Skeletal muscle tissue (tissue), 4 donors: ENCODE measurements around the gene FBXW7. TPM values are rescaled to one million over a fixed set of nuclear protein-coding genes. Genes with fewer than 3 reads are reported as not detected.

Source experiments
- H3K27ac ChIP-seq: one replicate; pipeline ENCODE4 v1.7.0; 2013; ENCODE audit warnings: mild to moderate bottlenecking, low read depth, low read length, inconsistent platforms
- H3K27me3 ChIP-seq, 3 donors: one replicate each; pipeline ENCODE4 v1.7.0; 2013; ENCODE audit warnings: low read length in 3 of 3; ENCODE audit not compliant: control insufficient read depth in 3 of 3, insufficient read depth in 3 of 3
- H3K36me3 ChIP-seq, 3 donors: one replicate each; pipeline ENCODE4 v1.7.0; 2013; ENCODE audit warnings: low read length in 3 of 3; ENCODE audit not compliant: control insufficient read depth in 3 of 3, insufficient read depth in 3 of 3
- H3K4me1 ChIP-seq, 3 donors: one replicate each; pipeline ENCODE4 v1.7.0; 2013; ENCODE audit warnings: low read length in 3 of 3, mild to moderate bottlenecking in 3 of 3; ENCODE audit not compliant: control insufficient read depth in 3 of 3, insufficient read depth in 3 of 3
- H3K4me3 ChIP-seq, 3 donors: one replicate each; pipeline ENCODE4 v1.7.0; 2013; ENCODE audit warnings: low read length in 3 of 3
- H3K9ac ChIP-seq, 3 donors: one replicate each; pipeline ENCODE4 v1.7.0; 2013; ENCODE audit warnings: low read length in 3 of 3, mild to moderate bottlenecking in 3 of 3, moderate library complexity in 2 of 3, low read depth in 1 of 3
- H3K9me3 ChIP-seq, 3 donors: one replicate each; pipeline ENCODE4 v1.7.0; 2013; ENCODE audit warnings: low read length in 3 of 3; ENCODE audit not compliant: control insufficient read depth in 3 of 3
- total RNA-seq: library from RNA; depleted of rRNA; stranded (reverse); fragments of >200 nt; gene quantifications from one replicate; pipeline ENCODE4 v1.2.3, GENCODE V29; 2014
- donor health status: Osteomylitis.

The FBXW7 gene
- total RNA-seq, 1 donor from 2014 or later: 102 TPM

DNA sequence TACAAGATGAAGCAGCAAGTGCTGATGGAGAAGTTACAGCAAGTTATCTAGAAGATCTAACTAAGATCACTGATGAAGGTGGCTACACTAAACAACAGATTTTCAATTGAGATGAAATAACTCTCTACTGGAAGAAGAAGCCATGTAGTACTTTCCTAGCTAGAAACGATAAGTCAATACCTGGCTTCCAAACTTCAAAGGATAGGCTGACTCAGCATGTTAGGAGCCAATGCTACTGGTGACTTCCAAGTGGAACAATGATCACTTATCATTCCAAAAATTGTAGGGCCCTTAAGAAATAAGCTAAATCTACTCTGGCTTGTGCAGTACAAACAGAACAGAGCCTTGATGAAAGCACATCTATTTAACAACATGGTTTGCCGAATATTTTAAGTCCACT, 55.0 kb downstream of the FBXW7 start:
- H3K4me1 ChIP-seq: no peaks in the 10 kb centered on the region
- no peak overlapping the region for H3K4me3 ChIP-seq
- H3K27me3 ChIP-seq: no peaks in the 10 kb centered on the region
- no peak overlapping the region for H3K27ac ChIP-seq
- no peak overlapping the region for H3K9ac ChIP-seq
- no peaks in the 10 kb centered on the region for H3K9me3 ChIP-seq
- H3K36me3 ChIP-seq: no peaks in the 10 kb centered on the region

DNA sequence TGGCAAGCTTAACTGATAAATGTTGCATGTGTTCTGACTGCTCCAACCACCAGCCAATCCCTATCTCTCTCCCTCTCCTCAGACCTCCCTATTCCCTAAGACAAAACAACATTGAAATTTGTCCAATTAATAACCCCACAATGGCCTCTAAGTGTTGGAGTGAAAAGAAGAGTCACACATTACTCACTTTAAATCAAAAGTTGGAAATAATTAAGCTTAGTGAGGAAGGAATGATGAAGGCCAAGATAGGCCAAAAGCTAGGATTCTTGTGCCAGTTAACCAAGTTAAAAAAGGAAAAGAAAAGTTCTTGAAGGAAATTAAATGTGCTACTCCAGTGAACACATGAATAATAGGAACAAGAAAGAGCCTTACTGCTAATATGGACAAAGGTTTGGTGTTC, 55.6 kb downstream of the FBXW7 start:
- Histone ChIP-seq H3K4me3 (no peak overlapping the region), H3K9me3 (no peaks in the 10 kb centered on the region), H3K9ac (no peak overlapping the region), H3K36me3 (no peaks in the 10 kb centered on the region), H3K4me1 (no peaks in the 10 kb centered on the region), H3K27ac (no peak overlapping the region), H3K27me3 (no peaks in the 10 kb centered on the region)

DNA sequence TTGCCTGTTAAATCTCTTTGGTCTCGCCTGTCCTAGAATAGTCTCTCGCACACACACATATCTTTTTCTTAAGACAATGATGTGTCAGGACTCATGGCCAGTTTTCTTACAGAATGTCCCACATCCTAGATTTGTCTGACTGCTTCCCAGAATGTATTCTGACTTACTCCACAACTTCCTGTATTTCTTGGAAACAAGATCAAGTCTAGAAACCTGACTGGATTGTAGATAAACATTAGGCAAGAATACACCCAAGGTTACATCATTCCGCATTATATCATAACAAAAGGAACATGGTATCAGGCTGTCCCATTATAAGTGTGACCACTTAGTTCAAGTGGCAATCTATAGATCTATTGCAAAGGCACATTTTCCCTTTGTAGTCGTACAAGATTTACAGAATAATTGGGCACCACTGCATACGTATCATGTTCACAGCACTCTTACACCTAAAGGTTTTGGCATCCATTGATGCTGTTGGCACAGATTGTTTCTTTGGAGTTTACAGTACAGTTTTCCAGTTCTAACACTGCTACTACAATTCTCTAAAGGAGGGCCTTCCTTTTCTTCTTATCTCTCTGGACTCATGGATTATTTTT, 56.4 kb downstream of the FBXW7 start:
- no peaks in the 10 kb centered on the region for H3K4me1 ChIP-seq
- H3K9me3 ChIP-seq: no peaks in the 10 kb centered on the region
- no peak overlapping the region for H3K27ac ChIP-seq
- no peaks in the 10 kb centered on the region for H3K27me3 ChIP-seq
- no peak overlapping the region for H3K4me3 ChIP-seq
- H3K36me3 ChIP-seq: no peaks in the 10 kb centered on the region
- no peak overlapping the region for H3K9ac ChIP-seq

DNA sequence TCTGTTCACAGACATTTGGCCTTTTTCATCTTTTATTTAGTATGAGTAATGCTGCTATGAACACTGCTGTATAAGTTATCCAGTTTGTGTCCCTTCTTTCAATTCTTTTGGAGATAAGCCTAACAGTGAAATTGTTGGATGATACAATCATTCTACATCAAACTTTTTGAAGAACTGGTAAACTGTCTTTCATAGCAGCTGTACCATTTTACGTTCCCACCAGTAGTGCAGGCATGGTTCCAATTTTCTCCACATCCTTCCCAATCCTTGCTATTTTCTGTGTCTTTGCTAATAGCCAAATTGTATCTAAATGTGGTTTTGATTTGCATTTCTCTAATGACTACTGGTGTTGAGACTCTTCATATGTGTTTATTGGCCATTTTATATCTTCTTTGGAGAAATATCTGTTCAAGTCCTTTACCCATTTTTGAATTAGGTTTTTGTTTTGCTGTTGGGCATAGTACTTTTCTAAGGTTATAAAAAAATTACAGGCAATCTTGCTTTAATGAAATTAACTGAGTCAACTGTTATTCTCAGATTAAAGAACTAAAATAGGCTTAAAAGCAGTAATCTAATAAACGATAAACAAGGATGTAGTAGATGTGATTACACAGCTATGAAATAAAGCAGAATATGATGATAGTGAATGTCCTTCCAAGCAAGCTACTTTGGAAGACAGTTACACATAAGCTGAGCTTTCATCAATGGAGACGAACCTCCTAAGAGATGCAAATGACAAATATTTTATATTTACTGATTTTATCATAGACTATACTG, 57.2 kb downstream of the FBXW7 start:
- H3K27ac ChIP-seq: no peak overlapping the region
- H3K36me3 ChIP-seq: no peaks in the 10 kb centered on the region
- no peak overlapping the region for H3K9ac ChIP-seq
- H3K4me3 ChIP-seq: no peak overlapping the region
- no peaks in the 10 kb centered on the region for H3K9me3 ChIP-seq
- H3K4me1 ChIP-seq: no peaks in the 10 kb centered on the region
- no peaks in the 10 kb centered on the region for H3K27me3 ChIP-seq

DNA sequence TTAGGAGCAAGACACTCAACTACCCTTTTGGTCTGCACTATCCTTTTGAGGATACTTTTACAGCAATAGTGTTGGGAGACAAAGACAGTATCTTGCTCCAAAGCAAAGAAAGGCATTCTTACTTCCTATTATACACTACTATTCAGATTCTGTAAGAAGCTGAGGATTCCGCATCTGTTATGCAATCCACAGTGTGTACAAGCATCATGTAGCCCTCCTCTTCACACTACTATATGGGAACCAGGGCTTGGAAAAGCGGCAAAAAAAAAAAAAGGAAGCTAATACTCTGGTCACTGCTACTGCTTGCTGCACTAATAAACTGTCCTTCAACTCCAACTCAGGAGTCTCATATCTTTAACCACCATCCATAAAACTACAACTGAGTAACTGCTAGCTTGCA, 59.1 kb downstream of the FBXW7 start:
- H3K4me3 ChIP-seq: no peak overlapping the region

GRCh38 chr4:152471251-152471792, 64.6 kb downstream of the FBXW7 start:
- Histone ChIP-seq H3K4me1 (no peaks in the 10 kb centered on the region), H3K27ac (no peak overlapping the region), H3K4me3 (no peak overlapping the region), H3K27me3 (no peaks in the 10 kb centered on the region), H3K36me3 (no peaks in the 10 kb centered on the region), H3K9me3 (no peaks in the 10 kb centered on the region), H3K9ac (no peak overlapping the region)

More for the DNA sequence above, 59.1 kb downstream of the FBXW7 start:
- Histone ChIP-seq H3K27me3 (no peaks in the 10 kb centered on the region), H3K27ac (no peak overlapping the region), H3K36me3 (no peaks in the 10 kb centered on the region), H3K9ac (no peak overlapping the region), H3K9me3 (no peaks in the 10 kb centered on the region), H3K4me1 (no peaks in the 10 kb centered on the region)

DNA sequence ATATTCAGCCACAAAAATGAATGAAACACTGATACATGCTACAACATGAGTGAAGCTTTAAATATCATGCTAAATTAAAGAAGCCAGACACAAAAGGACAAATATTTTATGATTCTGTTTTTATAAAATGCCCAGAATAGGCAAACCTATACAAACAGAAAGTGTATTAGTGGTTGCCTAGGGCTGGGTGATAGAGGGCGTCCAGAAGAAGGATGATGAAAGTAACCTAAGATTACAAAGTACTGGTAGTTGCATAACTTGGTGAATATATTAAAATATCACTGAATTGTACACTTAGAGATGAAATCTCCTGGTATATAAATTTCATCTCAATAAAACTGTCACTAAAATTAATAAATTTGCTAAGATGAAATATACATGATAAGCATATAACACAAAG, 67.5 kb downstream of the FBXW7 start:
- Histone ChIP-seq H3K9ac (no peak overlapping the region), H3K27ac (no peak overlapping the region), H3K9me3 (no peaks in the 10 kb centered on the region), H3K36me3 (no peaks in the 10 kb centered on the region), H3K4me1 (no peaks in the 10 kb centered on the region), H3K27me3 (no peaks in the 10 kb centered on the region), H3K4me3 (no peak overlapping the region)

GRCh38 chr4:152467101-152467500, 68.8 kb downstream of the FBXW7 start:
- Histone ChIP-seq H3K36me3 (no peaks in the 10 kb centered on the region), H3K4me1 (no peaks in the 10 kb centered on the region), H3K9ac (no peak overlapping the region), H3K4me3 (no peak overlapping the region), H3K9me3 (no peaks in the 10 kb centered on the region), H3K27ac (no peak overlapping the region), H3K27me3 (no peaks in the 10 kb centered on the region)

DNA sequence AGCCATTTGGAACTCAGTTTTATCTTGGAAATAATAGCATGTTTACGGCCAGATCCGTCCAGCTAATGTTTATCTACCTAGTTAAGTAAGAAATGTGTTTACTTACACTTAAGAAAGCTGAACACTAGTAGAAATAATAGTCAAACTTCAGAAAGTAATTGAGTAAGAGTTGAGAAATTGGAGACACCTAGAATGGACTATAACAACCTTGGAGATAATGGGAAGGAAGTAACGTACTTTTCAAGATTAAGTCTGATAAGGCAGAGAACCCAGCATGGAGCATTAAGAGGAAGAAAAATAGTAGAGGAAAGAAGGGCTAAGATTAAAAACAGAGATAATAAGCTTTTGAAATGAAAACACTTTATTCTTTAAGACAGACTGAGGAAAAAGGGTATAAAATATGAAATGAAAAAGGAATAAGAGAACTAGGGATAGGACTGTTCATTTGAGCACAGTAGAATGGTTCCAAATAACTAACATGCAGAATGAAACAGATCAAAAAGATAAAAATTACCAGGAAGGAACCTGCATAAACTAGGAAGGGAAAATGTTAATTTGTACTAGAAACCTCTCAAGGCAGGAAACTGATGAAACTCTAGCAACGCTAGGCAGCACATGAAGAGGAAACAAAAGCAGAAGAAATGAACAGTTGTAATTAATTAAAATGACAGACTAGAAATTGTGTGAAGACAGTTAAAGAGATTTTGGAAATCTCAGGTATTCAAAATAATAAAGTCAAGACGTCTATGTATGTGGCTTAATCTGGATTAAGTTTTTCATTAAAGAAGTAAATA, 71.7 kb downstream of the FBXW7 start:
- no peaks in the 10 kb centered on the region for H3K27me3 ChIP-seq
- H3K36me3 ChIP-seq: no peaks in the 10 kb centered on the region
- H3K27ac ChIP-seq: no peak overlapping the region
- H3K9ac ChIP-seq: no peak overlapping the region
- no peaks in the 10 kb centered on the region for H3K4me1 ChIP-seq
- H3K4me3 ChIP-seq: no peak overlapping the region
- H3K9me3 ChIP-seq: no peaks in the 10 kb centered on the region

GRCh38 chr4:152463562-152463961, 72.3 kb downstream of the FBXW7 start:
- H3K4me3 ChIP-seq: no peak overlapping the region
- no peaks in the 10 kb centered on the region for H3K4me1 ChIP-seq
- H3K27ac ChIP-seq: no peak overlapping the region
- no peaks in the 10 kb centered on the region for H3K9me3 ChIP-seq
- no peaks in the 10 kb centered on the region for H3K27me3 ChIP-seq
- H3K36me3 ChIP-seq: no peaks in the 10 kb centered on the region
- no peak overlapping the region for H3K9ac ChIP-seq
